ENCODE data around the gene UNCX.

UNCX gene

DNA sequence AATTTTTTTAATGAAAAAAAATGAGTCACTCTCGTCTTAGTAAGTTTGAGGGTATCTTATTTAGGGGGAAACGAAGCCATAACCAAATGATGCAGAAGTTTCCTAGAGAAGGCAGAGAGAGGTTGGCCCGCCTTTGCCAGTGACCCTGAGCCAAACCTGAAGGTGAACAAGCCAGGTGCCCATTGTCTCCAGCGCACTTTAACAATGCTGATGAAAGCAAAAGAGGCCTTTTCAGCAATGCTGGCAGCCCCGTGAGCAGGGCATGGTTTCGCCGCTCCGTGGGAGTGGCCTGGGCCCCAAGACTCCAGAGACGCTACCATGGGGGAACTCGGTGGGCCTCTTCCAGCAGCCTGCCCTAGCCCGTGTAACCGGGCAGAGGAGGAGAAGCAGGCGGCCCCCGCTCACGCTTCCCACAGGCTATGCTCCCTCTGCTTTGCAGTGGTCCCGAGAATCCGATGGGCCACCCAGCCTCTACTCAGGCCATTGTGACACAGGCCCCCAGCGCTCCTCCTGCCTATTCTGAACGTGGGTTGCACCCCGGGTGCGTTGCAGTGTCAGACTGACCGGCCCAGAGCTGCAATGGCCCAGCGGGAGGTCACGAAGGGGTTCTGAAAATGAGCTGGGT lies 14.0 kb upstream of the UNCX start:
- no peak for DNase-seq (ENCODE audit: low read depth)

DNA sequence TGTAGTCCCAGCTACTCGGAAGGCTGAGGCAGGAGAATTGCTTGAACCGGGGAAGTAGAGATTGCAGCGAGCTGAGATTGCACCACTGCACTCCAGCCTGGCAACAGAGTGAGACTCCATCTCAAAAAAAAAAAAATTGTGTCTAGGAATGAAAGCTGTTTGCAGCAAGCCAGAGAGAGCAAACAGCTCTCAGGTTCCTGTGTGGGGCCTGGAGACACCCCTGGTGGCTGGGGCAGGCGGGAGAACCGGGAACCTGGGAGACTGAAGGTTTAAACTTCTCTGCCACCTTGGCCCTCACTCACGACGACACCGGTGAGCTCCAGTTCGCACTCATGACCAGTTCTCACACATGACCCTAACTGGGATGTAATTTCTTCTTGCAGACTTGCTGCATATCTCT lies 13.2 kb upstream of the UNCX start:
- no peak for DNase-seq (ENCODE audit: low read depth)

DNA sequence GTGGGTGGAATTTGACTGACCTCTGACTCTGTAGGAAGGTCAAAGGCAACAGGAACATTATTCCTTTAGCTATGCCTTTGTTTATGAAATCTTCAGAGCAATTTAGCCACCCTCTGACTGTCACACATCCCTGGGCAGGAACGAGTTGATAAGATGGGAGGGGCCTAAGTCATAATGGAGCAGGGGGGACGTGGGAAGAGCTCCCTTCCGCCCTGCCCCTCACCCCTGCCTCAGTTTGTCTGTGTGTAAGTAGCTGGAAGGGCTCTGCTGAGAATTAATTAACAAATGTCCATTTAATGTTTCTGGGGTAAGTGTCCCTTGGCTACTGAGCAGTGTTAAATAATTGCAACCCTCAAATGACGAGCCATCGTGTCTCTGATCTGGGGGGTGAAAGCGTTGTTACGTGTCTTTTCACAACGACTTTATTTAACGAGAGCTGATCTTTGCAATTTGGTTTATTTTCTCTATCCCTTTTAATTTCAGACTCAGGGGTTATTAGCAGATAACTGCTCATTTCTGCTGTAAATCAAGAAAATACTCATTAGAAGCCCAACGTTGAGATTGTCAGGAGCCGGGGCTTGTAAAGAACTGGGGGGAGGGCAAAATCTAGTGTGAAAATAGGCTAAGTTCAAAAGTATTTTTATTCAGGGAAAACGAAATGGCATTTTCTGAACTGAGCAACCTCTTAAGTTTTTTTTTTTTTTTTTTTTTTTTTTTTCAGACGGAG lies 12.5 kb upstream of the UNCX start:
- DNase-seq (ENCODE audit: low read depth) = no peak

DNA sequence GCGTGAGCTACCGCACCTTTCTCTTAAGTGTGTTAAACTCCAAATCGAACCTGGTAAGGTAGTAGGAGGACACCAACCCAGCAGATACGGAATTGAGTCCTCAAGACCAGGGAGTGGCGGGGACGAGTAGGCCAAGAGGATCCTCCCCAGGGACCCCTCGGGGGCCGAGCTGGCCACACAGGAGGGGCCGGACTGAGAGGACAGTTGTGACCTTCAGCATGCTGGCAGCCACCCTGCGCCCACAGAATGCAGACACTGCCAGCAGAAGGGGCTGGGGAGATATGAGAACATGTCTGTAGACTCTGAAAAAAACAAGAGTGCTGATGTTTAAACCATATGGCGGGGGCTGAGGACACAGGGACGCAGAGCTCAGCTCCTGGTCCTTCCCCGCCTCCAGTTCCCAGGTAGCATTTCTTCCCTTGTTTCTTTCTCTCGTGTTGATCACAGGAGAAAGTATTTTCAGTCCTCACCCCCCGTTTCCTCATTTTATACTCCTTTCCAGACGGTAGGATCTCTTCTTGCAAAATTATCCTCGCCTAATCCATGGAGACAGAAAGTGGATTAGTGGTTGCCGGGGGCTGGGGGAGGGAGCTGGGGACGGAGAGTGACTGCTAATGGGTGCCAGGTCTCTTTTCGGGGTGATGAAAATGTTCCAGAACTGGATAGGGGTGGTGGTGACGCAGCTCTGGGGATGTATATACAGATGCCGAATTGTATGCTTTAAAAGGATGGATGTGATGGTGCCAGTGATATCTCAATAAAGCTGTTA lies 11.5 kb upstream of the UNCX start:
- DNase-seq (ENCODE audit: low read depth) = no peak

DNA sequence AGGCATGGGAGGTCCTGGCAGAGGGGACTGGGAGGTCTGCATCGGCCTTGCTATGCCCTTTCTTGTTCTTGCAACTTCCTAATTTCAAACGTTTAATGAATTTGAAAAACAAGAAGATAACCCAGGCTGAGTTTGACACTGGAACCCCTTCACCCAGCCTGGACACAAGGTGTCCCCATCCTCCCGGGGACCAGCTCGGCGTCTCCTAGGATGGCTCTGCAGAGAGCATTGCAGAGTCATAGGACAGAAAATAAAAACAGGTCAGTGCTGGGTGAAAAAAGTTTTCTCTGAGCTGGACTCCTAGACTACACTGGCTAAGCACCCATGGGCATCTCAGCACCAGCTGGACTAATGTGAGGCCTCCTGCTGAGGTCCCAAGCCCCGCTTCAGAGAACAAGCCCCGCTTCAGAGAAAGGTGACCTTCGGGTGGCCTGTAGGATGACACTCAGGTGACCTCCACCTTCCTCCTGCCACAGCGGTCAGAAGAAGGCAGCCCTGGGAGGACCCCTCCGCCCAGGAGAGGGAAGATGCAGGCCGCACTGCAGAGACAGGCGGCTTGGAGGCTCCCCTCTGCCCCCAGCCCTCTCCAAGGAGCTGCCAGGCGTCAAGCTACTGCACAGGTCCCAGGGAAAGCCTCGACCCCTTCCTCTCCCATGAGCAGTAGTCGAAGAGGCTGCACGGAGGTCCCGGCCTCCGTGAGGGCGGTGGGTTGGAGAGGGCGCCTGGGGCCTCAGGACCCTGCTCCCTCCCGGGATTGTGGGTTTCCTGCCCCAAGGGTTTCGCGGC lies 9.3 kb upstream of the UNCX start:
- DNase-seq (ENCODE audit: low read depth) = no peak

DNA sequence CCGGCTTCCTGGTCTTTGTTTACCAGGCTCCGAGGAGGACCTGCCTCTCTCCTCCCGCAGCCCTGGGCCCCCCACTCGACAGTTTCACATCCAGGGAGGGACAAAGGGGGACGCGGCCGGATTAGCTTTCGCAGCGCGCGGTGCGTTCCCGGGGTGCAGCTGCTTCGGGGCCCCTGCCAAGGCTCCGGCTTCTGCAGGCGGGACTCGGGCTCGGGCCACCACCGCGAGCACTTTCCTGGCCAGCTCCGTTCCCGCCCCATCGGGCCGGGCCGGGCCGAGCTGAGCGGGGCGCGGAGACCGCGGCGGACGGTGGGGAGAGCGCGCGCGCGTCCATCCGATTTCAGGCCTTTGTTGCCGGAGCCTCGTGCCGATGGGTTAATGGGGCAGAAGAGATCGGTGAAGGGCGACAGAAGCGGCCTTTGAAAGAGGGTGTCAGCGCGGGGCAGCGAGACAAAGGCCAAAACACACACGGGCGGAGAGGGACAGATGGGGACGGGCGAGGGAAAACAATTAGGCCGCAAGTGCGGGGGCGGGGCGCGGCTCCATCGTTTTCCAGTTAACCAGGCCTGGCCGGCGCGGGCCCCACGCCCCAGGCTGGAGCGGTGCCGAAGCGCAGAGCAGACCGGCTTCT lies 8.5 kb upstream of the UNCX start:
- DNase-seq (ENCODE audit: low read depth) = no peak

DNA sequence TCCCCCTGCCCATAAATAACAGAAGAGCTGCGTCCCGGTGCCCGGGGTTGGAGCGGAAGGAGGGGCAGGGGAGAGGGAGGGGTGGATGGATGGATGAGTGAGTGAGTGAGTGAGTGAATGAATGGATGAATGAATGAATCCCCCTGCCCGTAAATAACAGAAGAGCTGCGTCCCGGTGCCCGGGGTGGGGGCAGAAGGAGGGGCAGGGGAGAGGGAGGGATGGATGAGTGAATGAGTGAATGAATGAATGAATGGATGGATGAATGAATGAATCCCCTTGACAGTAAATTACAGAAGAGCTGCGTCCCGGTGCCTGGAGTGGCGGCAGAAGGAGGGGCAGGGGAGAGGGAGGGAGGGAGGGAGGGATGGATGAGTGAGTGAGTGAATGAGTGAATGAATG lies 7.6 kb upstream of the UNCX start:
- DNase-seq (ENCODE audit: low read depth) = no peak

DNA sequence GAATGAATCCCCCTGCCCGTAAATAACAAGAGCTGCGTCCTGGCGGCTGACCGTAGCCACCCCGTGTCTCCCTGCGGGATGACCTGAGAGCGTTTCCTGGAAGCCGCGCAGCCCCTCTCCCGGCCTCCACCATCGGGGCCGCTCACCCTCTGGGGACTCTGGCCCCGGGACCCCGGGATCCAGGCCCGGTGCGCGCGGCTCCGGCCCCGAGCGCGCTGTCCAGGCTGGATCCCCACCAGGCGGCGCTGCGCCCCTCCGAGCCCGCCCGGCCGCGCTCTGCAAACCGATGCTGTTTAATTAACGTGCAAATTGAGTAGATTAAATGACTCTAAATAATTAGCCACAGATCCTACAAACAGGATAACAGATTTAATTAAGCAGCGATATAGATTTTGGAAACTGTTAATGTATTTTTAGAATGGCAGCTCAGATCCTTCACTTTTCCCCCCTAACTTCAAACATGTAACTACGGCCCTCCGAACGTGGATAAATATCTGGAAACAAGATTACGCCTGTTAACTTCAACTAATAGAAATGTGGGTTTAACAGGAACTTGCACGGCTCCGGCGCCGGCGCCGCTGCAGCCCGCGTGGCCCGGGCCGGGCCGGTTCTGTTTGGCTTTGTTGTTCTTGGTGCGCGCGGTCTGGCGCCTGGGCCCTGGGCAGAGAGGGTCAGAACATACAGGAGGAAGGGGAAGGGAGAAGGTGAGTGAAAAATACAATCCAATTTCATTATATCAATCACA lies 7.1 kb upstream of the UNCX start:
- DNase-seq (ENCODE audit: low read depth) = peak; percentile 10

DNA sequence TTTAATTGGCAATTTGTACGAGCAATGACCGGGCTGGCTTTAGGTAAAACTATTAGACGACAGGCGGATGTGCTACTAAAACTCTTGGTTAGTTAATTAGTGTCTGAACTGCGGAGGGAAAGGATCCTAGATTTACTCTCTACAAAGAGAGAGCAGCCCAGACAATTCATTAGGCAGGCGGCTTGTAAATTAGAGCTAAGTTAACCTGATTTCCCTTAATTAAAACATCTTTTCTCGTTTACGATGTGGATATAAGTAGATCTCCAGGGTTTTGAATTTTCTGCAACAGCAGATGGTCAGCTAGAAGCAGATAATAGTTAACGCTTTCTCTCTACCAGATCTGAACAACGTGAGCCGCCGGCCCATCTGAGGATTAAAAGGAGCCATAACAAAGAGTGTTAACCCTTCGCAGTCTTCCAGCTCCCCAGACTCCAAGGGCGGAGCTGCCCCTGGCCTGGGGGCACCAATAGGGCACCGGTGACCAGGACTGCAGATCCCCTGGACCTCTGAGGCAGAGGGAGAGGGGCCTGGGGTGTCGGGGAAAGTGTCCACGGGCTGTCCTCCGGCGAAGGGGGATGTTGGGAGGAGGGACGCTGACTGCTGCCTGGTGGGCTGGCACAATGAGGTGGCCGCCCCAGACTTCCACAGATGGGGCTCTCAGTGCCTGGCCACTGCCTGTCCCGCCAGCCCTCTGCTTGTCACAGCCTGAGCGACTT lies 6.3 kb upstream of the UNCX start:
- no peak for DNase-seq (ENCODE audit: low read depth)

DNA sequence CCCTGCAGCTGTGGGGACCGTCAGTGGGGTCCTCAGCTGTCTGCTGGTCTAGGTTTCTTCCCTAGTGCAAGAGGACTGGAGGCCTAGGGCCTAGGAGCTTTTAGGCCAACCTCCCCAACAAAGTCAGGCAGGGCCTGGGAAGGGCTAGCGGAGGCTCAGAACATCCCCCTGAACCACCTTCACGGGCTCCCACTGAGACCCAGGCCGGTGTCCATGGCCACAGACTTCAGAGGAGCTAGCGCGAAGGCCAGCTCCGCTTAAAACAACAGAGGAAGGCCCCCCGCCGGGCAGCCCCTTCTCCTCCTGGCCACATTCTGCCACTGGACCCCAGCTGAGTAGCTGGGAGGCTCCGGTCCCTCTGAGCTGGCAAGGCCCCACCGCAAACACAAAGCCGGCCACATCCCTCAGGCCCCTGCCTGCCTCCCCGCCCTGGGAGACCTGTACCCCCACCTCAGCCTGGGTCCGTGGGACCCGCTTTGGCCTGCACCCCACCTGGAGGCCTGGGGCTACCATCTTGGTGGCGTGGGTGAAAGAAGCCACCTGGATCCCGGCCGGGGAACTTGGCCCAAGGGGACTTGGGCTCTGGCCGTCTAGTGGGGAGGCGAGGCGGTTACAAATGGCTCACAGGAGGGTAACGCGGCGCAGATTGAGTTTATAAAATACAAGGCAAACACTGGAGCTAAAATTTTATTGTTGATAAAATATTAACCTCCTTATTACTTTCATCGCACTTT lies 5.4 kb upstream of the UNCX start:
- no peak for DNase-seq (ENCODE audit: low read depth)

DNA sequence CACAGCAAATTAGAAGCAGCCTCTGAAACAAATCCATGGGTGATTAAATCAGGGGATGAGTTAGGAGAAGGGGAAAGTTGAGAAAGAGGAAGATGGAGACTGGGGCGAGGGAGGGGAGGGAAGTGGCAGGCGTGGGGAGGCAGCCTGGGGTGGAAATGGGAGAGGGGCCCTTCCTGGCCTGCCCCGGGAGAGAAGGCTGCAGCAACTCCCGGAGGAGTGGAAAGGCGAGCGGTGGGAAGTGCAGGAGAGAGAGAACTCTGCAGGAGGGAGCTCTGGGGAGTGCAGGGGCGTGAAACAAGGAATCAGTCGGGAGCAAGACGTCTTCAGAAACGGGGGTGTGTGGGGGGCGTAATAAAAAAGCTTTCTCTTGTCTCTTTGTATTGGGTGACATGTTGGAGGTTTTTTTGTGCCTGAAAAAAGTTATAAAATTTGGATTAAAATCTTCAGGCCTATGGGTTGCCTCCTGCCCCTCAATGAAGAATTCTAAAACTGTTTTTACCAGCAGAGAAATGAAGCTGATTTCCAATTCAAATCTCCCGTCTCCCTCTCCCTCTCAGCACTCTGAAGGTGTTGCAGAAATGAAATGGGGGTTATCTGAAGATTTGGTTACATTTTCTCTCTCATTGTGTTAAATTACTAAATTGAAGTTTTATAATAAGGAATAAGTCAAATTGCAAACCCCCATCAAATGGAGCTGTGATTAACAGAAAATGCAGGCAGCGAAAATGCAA lies 4.7 kb upstream of the UNCX start:
- DNase-seq (ENCODE audit: low read depth) = no peak

DNA sequence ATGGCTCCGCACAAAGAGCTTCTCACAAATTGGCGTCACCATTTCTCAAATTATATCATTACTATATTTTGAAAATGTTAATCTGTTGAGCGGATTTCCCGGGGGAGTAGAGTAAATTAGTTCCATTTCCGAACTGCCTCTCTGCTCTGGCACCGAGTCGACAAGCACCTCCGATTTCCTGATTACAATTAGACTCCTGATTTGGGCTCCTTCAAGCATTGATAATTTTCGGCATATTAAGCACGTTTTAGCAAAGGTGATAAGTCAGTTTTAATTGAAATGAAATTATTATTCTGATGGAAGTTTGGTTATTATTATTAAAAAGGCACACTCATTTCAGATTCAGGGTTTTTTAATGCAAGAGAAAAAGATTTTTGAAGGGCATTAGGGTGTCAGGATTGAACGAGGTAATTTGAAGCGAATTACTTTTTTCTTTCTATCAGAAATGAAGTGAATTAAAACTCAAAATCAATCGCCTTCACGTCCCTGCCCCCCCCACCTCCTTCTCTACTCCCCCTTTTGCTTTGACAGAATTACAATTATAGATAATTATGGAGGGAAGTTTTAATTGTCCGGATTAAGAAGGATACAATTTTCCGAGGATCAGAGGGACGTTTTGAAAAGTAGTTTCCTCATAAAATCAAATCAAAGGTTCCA lies 4.0 kb upstream of the UNCX start:
- DNase-seq (ENCODE audit: low read depth) = no peak

DNA sequence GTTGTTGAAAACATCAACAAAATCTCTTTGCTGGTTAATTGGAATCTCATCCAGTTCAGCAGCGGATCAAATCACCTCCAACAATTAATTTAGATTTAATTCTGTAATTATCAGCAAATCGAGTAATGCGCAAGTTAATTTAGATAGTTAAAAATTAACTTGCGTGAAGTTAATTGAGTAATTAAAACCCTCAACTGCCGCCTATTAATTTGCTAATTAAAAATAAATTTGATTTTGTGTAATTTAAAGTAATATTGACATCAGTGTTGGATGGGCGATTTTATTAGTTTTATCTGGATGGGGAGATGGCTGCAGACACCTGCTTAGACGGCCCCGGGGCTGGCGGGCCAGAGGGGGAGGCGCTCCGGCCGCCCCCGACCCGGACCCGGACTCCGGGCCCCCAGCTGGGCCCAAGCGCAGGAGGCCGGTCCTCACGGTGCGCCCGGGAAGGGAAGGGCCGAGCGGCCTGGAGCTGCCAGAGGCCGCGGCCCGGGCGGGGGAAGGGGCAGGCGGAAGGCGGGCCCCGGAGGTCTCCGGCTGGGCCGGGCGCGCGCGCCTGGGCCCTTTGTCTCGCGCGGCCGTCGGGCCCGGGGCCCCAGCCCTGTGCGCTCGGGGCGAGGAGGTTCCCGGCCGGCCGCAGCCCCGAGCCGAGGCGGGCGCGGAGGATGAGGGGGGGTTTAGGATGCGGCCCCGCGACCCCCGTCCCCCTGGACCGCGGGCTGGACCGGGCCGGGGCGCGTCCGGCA lies 3.3 kb upstream of the UNCX start:
- no peak for DNase-seq (ENCODE audit: low read depth)

DNA sequence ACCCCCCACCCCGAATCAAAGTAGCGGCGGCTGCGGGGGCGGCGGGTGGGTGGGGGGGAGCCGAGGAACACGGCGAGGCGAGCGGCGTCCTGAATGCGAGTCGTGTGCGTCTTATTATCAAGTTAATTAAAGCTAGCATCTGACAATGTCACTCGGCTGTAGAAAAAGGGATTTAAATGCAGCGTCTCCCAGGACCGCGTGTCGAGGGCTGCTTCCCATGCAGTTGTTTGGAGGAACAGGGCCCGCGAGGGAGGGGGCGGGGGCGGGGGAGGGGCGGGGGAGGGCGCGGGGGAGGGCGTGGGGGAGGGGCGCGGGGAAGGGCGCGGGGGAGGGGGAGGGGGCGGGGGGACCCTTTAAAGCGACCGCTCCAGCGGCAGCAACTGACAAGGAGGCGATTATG lies 2.7 kb upstream of the UNCX start:
- no peak for DNase-seq (ENCODE audit: low read depth)

DNA sequence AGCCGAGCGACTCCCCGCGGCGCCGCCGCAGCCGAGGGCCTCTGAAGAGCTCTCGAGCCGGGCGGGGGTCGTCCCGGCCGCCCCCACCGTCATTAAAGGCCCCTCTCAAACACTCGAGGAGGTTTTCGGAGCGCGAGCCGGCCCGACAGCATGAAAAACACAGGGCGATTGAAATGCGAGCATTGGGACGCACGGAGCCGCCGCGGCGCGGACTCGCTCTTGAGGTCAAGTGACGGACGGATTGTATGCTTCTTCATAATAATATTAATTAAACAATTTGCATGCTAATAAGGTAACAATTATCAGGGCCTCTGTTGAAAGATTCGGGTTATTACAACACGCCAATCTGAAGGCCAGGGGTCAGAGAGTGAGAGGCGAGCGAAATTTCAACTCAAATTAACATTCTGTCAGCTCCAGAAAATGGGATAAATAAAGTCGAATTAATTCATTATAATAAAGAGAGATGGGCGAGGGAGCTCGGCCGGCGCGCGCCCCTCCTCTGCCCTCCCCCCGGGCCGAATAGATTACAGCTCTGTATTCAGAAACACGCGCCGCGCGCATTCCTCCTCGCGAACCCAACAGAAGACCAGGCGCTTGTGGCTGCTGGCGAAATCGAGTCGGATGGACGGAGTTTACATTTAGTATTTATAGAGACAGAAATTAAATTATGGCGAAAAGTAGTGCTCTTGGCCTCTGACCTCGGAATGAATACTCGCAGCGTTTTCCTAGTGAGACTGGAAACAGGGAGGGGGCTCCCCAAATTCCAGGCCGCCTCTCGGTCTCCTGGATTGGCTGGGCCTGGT lies 2.1 kb upstream of the UNCX start:
- DNase-seq (ENCODE audit: low read depth) = no peak

DNA sequence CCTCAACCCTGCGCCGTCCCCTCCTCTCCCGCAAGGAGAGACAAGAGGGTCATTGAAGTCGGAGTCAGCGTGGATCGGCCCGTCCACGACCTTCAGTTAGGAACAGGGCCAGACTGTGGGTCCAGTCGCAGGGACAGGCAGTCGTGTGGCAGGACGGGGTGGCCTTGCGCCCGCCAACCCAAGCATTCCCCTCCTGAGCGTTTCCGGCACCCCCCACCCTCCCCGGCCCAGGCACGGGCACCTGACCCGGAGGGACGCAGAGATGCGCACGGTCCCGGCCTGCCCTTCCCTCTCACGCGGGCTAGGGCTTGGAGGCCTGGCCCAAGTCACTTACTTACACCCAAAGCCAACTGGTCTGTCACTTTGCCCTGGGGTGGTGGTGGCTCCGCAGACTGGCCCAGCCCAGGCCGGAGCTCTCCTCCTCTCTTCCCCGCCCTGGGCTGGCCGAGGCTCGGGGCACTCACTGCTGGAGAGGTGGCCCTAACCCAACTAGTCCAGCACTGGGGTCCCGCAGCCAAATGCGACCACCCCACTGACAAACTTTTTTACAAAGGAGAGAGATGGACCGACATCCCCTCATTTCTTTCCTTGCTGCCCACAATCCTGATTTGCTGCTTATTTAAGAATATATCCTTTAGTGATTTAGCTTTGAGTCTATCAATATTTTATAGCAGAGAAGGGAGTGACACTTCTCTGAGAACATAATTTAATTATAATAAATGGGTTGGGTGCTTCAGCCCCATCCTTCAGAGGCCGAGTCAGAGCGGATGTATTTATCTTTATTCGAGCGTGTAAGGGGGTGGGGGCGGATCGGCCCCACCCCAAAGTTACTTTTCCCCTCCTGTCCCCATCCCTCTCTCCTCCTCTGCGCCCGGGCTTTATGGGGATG lies 1.2 kb upstream of the UNCX start:
- DNase-seq (ENCODE audit: low read depth) = no peak
